H1 (cell line): ENCODE measurements around the gene LTBP1. TPM values are rescaled to one million over a fixed set of nuclear protein-coding genes. Genes with fewer than 3 reads are reported as not detected.

Experiments used
- CTCF ChIA-PET: fragments of 300-600 bp; sonication (Branson Sonifier 250); formaldehyde crosslinking; loops from one replicate; lab custom pipeline; 2021; ENCODE audit not compliant: partially characterized antibody; lab: Charles Lee
- POLR2A ChIA-PET: fragments of 300-600 bp; sonication (Branson Sonifier 250); formaldehyde crosslinking; loops from one replicate; lab custom pipeline; 2021; ENCODE audit warnings: inconsistent platforms; ENCODE audit not compliant: partially characterized antibody; lab: Charles Lee
- DNase-seq, 2 experiments: peaks; one replicate each; pipeline versions ENCODE4 v3.0.0 to v3.0.0-alpha.2; 2010 to 2022; ENCODE audit warnings: low spot score in 2 of 2, low read depth in 1 of 2, mixed read lengths in 1 of 2
- FAIRE-seq: peaks from 2 replicates; lab custom pipeline; 2011; peaks lifted over from hg19 to GRCh38; lab: Jason Lieb, UNC
- H2AFZ ChIP-seq: 2 replicates; pipeline ENCODE4 v1.8.1; 2012; ENCODE audit warnings: low read length, inconsistent platforms
- H2AK5ac ChIP-seq: 2 replicates; pipeline ENCODE4 v1.6.1; 2013; ENCODE audit warnings: low read depth, low read length
- H2BK120ac ChIP-seq: replicated peaks from 2 replicates; pipeline ENCODE3; 2013; ENCODE audit warnings: low read depth, low read length, inconsistent platforms
- H2BK12ac ChIP-seq: 2 replicates; pipeline ENCODE4 v1.6.1; 2013; ENCODE audit warnings: low read depth, low read length
- H2BK15ac ChIP-seq: 2 replicates; pipeline ENCODE4 v1.6.1; 2013; ENCODE audit warnings: low read length
- H2BK20ac ChIP-seq: 2 replicates; pipeline ENCODE4 v1.6.1; 2013; ENCODE audit warnings: low read length
- H2BK5ac ChIP-seq: 2 replicates; pipeline ENCODE4 v1.6.1; 2013; ENCODE audit warnings: low read depth, low read length
- H3K14ac ChIP-seq: 2 replicates; pipeline ENCODE4 v1.6.1; 2013; ENCODE audit warnings: inconsistent platforms; ENCODE audit not compliant: insufficient read length
- H3K18ac ChIP-seq: 2 replicates; pipeline ENCODE4 v1.6.1; 2013; ENCODE audit warnings: low read length; ENCODE audit errors: extremely low read depth
- H3K23ac ChIP-seq: 2 replicates; pipeline ENCODE4 v1.6.1; 2013; ENCODE audit warnings: inconsistent platforms; ENCODE audit not compliant: insufficient read length
- H3K23me2 ChIP-seq: 2 replicates; pipeline ENCODE4 v1.6.1; 2013; ENCODE audit warnings: low read depth, low read length
- H3K27ac ChIP-seq: 2 replicates; pipeline ENCODE4 v1.6.1; 2011; ENCODE audit warnings: low read depth, low read length, inconsistent platforms
- H3K27me3 ChIP-seq, 4 experiments: replicated peaks in 1 of 4; 1 replicate in 1 of 4; 2 replicates in 3 of 4; pipeline versions ENCODE4 v1.6.1 to v1.8.1; 2011 to 2013; ENCODE audit warnings: low read length in 3 of 4, mild to moderate bottlenecking in 3 of 4, inconsistent platforms in 2 of 4, mixed read lengths in 2 of 4, moderate library complexity in 1 of 4; ENCODE audit not compliant: control insufficient read depth in 3 of 4, insufficient read depth in 3 of 4; ENCODE audit errors: extremely low read depth in 1 of 4
- H3K36me3 ChIP-seq, 4 experiments: 2 replicates each; pipeline versions ENCODE4 v1.6.1 to v1.8.1; 2011 to 2013; ENCODE audit warnings: mild to moderate bottlenecking in 4 of 4, low read length in 3 of 4, moderate library complexity in 2 of 4, control low read depth in 1 of 4, inconsistent platforms in 1 of 4; ENCODE audit not compliant: insufficient read depth in 4 of 4, control insufficient read depth in 2 of 4
- H3K4ac ChIP-seq: replicated peaks from 2 replicates; pipeline ENCODE3; 2013; ENCODE audit warnings: low read length, low read depth, mixed read lengths, inconsistent platforms; ENCODE audit not compliant: insufficient read length
- H3K4me1 ChIP-seq, 4 experiments: replicated peaks in 1 of 4; 1 replicate in 1 of 4; 2 replicates in 3 of 4; pipeline versions ENCODE4 v1.6.1 to v1.8.1; 2011 to 2013; ENCODE audit warnings: low read length in 3 of 4, inconsistent platforms in 2 of 4, mixed read lengths in 1 of 4; ENCODE audit not compliant: insufficient read depth in 4 of 4, control insufficient read depth in 3 of 4
- H3K4me2 ChIP-seq, 2 experiments: 2 replicates each; pipeline versions ENCODE4 v1.6.1 to v1.8.1; 2011 to 2013; ENCODE audit warnings: low read depth in 2 of 2, low read length in 2 of 2, control low read depth in 1 of 2, inconsistent platforms in 1 of 2, mild to moderate bottlenecking in 1 of 2; ENCODE audit not compliant: insufficient read depth in 1 of 2
- H3K4me3 ChIP-seq, 4 experiments: fragments of 200-600, 300-600 bp in 1 of 4; sonication (generic), shearing (Covaris generic), sonication (Bioruptor Twin) in 1 of 4; 2 replicates each; pipeline versions ENCODE4 v1.5.1 to v1.8.1; 2011 to 2016; ENCODE audit warnings: low read length in 4 of 4, low read depth in 3 of 4, control low read depth in 2 of 4, inconsistent platforms in 2 of 4, mild to moderate bottlenecking in 2 of 4, mixed read lengths in 1 of 4, moderate library complexity in 1 of 4; ENCODE audit not compliant: insufficient read depth in 2 of 4; ENCODE audit errors: extremely low read depth in 1 of 4
- H3K56ac ChIP-seq: replicated peaks from 2 replicates; pipeline ENCODE3; 2013; ENCODE audit warnings: low read depth, mild to moderate bottlenecking, mixed read lengths, low read length, inconsistent platforms; ENCODE audit not compliant: insufficient read length
- H3K79me1 ChIP-seq: 2 replicates; pipeline ENCODE4 v1.6.1; 2013; ENCODE audit warnings: low read depth, low read length, control low read depth
- H3K79me2 ChIP-seq, 2 experiments: 2 replicates each; pipeline versions ENCODE4 v1.6.1 to v1.8.1; 2012 to 2013; ENCODE audit warnings: low read length in 2 of 2, mild to moderate bottlenecking in 2 of 2, inconsistent platforms in 1 of 2; ENCODE audit not compliant: insufficient read depth in 2 of 2, control insufficient read depth in 1 of 2
- H3K9ac ChIP-seq, 4 experiments: replicated peaks in 1 of 4; 1 replicate in 1 of 4; 2 replicates in 3 of 4; pipeline versions ENCODE4 v1.6.1 to v1.8.1; 2011 to 2013; ENCODE audit warnings: low read depth in 3 of 4, low read length in 3 of 4, control low read depth in 2 of 4, mild to moderate bottlenecking in 2 of 4, moderate library complexity in 2 of 4, inconsistent platforms in 1 of 4; ENCODE audit errors: extremely low read depth in 1 of 4
- H3K9me3 ChIP-seq, 2 experiments: 2 replicates each; pipeline versions ENCODE4 v1.6.1 to v1.8.1; 2012 to 2013; ENCODE audit warnings: mild to moderate bottlenecking in 2 of 2, moderate library complexity in 2 of 2, control low read depth in 1 of 2, inconsistent platforms in 1 of 2, low read depth in 1 of 2, low read length in 1 of 2, mixed read lengths in 1 of 2; ENCODE audit not compliant: insufficient read depth in 2 of 2
- H4K20me1 ChIP-seq, 2 experiments: replicated peaks in 1 of 2; 2 replicates each; pipeline versions ENCODE3 to v1.8.1; 2011 to 2013; ENCODE audit warnings: inconsistent platforms in 2 of 2, low read length in 2 of 2, mild to moderate bottlenecking in 1 of 2; ENCODE audit not compliant: insufficient read depth in 2 of 2, control insufficient read depth in 1 of 2
- H4K5ac ChIP-seq: 2 replicates; pipeline ENCODE4 v1.6.1; 2013; ENCODE audit warnings: low read length, low read depth, mixed read lengths, inconsistent platforms; ENCODE audit not compliant: insufficient read length
- H4K8ac ChIP-seq: 2 replicates; pipeline ENCODE4 v1.8.0; 2013; ENCODE audit warnings: mild to moderate bottlenecking, moderate library complexity, low read length, inconsistent platforms; ENCODE audit not compliant: insufficient read depth; ENCODE audit errors: extremely low read depth
- H4K91ac ChIP-seq: replicated peaks from 2 replicates; pipeline ENCODE3; 2013; ENCODE audit warnings: low read length, mixed read lengths, inconsistent platforms; ENCODE audit not compliant: insufficient read length
- BACH1 ChIP-seq: IDR thresholded peaks from 2 replicates; pipeline ENCODE4 v1.6.1; 2012; ENCODE audit warnings: low read length, improper control_type of control experiment
- GABPA ChIP-seq: IDR thresholded peaks from 2 replicates; pipeline ENCODE4 v1.6.1; 2011; ENCODE audit warnings: mild to moderate bottlenecking, low read length, moderate library complexity, borderline replicate concordance; ENCODE audit not compliant: insufficient read depth
- KDM5A ChIP-seq: fragments of 200-600 bp; IDR thresholded peaks from 2 replicates; pipeline ENCODE4 v1.7.1; 2012; ENCODE audit warnings: mild to moderate bottlenecking, low read length, inconsistent platforms, mixed read lengths
- NANOG ChIP-seq: IDR thresholded peaks from 2 replicates; pipeline ENCODE4 v1.6.1; 2011; ENCODE audit warnings: low read length, low read depth, mild to moderate bottlenecking, inconsistent platforms; ENCODE audit not compliant: insufficient read depth, poor library complexity, severe bottlenecking
- SAP30 ChIP-seq: fragments of 300-600 bp; sonication (generic); IDR thresholded peaks from 2 replicates; pipeline ENCODE4 v1.7.1; 2012; ENCODE audit warnings: low read length, moderate library complexity, mild to moderate bottlenecking, inconsistent platforms; ENCODE audit not compliant: insufficient read depth, insufficient replicate concordance
- SIRT6 ChIP-seq: IDR thresholded peaks from one replicate; pipeline ENCODE4 v1.7.1; 2012; ENCODE audit warnings: low read length, inconsistent platforms
- SP4 ChIP-seq: IDR thresholded peaks from 2 replicates; pipeline ENCODE4 v1.6.1; 2012; ENCODE audit warnings: low read length, inconsistent platforms
- TAF7 ChIP-seq: optimal IDR thresholded peaks from 2 replicates; pipeline ENCODE3; 2011; ENCODE audit warnings: low read depth, mild to moderate bottlenecking, inconsistent platforms, low read length, moderate library complexity, borderline replicate concordance
- TEAD4 ChIP-seq: IDR thresholded peaks from 2 replicates; pipeline ENCODE4 v1.6.1; 2012; ENCODE audit warnings: low read depth, low read length, inconsistent platforms, mixed read lengths
- ZNF274 ChIP-seq: IDR thresholded peaks from 2 replicates; pipeline ENCODE4 v1.7.0; 2012; ENCODE audit warnings: low read length, borderline replicate concordance; ENCODE audit errors: extremely low read depth
- WGBS, 2 experiments: shearing (Covaris generic) in 1 of 2; methylation state at CpG; one replicate each; pipeline versions ENCODE4 v1.1.6 to v1.1.7; 2013 to 2015; ENCODE audit warnings: low lambda C conversion rate in 2 of 2, mixed read lengths in 2 of 2, inconsistent platforms in 1 of 2, low coverage in 1 of 2, missing lambda C conversion rate in 1 of 2; ENCODE audit not compliant: insufficient replicate concordance in 2 of 2, insufficient coverage in 1 of 2, insufficient read length in 1 of 2; ENCODE audit errors: extremely low coverage in 1 of 2, missing lambda C conversion rate in 1 of 2; 5-methylcytosine and 5-hydroxymethylcytosine counted together
- polyA plus RNA-seq, 7 experiments: library from polyadenylated mRNA; depleted of rRNA in 3 of 7; stranded (reverse) in 5 of 7; unstranded in 2 of 7; fragments of >200 nt in 5 of 7; fragments of 200-250 nt in 2 of 7; gene quantifications; 1 replicate in 5 of 7; 2 replicates in 1 of 7; 4 replicates in 1 of 7; pipeline versions ENCODE4 v1.2.1 to v1.2.3, GENCODE V29; 2011 to 2013; ENCODE audit warnings: missing spikeins in 2 of 7, mixed read lengths in 2 of 7
- total RNA-seq: library from RNA; stranded (reverse); fragmentation: NEBNext Ultra II Directional; extraction: Animal tissue kit (Norgen Biotek cat#: 25700); gene quantifications from 2 replicates; pipeline ENCODE4 v1.2.1, GENCODE V29; 2021

Gene LTBP1
- total and polyA plus RNA-seq, 2 of the 8 experiments (the other 6 are each of a cell fraction or from before 2014, with no cell fraction given), result 15.4 to 24.7 TPM

DNA sequence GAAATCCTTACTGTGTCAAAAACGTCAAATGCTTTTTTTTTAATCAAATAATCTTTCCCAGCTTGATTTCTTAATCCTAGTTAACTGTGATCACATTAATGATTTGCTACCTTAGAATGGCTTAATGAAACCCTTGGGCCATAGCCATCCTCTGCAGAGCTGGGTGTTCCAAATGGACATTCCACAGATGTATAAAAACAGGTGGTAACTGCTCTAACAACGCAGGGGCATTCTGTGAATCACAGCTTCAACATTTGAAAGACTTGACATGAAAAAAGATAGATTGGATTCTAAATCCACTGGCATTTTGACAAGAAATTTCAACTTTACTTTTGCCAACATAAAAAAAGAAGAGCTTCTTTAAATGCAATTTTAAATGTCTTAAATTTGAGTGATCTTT is 459.9 kb downstream of the LTBP1 start:
- Histone ChIP-seq H3K14ac (no peak overlapping the region), H2BK5ac (no peak overlapping the region), H3K79me2 (no peaks in the 10 kb centered on the region), H3K79me1 (no peaks in the 10 kb centered on the region), H4K5ac (no peak overlapping the region), H3K23ac (no peak overlapping the region), H3K4me3 (no peak overlapping the region), H4K20me1 (no peaks in the 10 kb centered on the region)
- TF ChIP-seq SAP30 (no peak), TAF7 (no peak), GABPA (no peak), TEAD4 (no peak), KDM5A (no peak), ZNF274 (no peak), SIRT6 (no peak), SP4 (no peak), NANOG (no peak), BACH1 (no peak)
- TF ChIP-seq, all 59 proteins: peak for 0
- Histone ChIP-seq H2BK12ac (no peak overlapping the region), H3K27ac (no peak overlapping the region), H3K23me2 (no peaks in the 10 kb centered on the region), H4K91ac (no peak overlapping the region), H3K27me3 (no peaks in the 10 kb centered on the region), H3K4ac (no peak overlapping the region), H2BK120ac (no peak overlapping the region), H3K4me1 (peaks cover 0 to 4% (median 0%) of the 10 kb centered on the region in 4 experiments; a peak in 1 of 7 replicates), H3K18ac (no peak overlapping the region), H2AFZ (no peak overlapping the region), H4K8ac (no peak overlapping the region), H3K56ac (no peak overlapping the region), H2AK5ac (no peak overlapping the region), H2BK15ac (no peak overlapping the region), H3K36me3 (no peaks in the 10 kb centered on the region; a peak in 1 of 8 replicates), H3K9ac (no peak overlapping the region), H2BK20ac (no peak overlapping the region), H3K9me3 (peaks cover 9 to 10% of the 10 kb centered on the region in 2 experiments; a peak in 3 of 4 replicates), H3K4me2 (no peak overlapping the region)
- DNase-seq (no peak), FAIRE-seq (no peak)
- ChIA-PET CTCF (interaction anchor here (0.8 to 1.1 kb wide), 4 partner anchors 9 to 36 kb away, joined by 3 to 4 read pairs (median 3); no protein-coding TSS in a partner anchor), POLR2A (no interaction called here)
- 88% methylated on average over 2 of the region's 2 CpGs; no CpG with 5 or more reads in 1 of the 2 experiments for WGBS, 2 experiments
